Calu3 (cell line): Measurements from ENCODE around the gene WNT8A. TPM values are rescaled to one million over a fixed set of nuclear protein-coding genes. Genes with fewer than 3 reads are reported as not detected.

Experiments used
- BruUV-seq: library from RNA; stranded (reverse); fragments of 400-500 nt; replicated peaks from 2 replicates; lab custom pipeline; 2021; lab: Mats Ljungman, UMichigan
- CTCF ChIA-PET: fragments of 300-600 bp; sonication (Branson Sonifier 250); formaldehyde crosslinking; loops from one replicate; lab custom pipeline; 2022; ENCODE audit warnings: antibody characterized with exemption; lab: Charles Lee
- DNase-seq: peaks from one replicate; pipeline ENCODE4 v3.0.0; 2022
- H3K27ac Mint-ChIP-seq: one replicate; pipeline ENCODE4 v1.8.0; 2022; ENCODE audit warnings: mixed read lengths; ENCODE audit not compliant: unreplicated experiment
- H3K27me3 Mint-ChIP-seq: one replicate; pipeline ENCODE4 v1.8.0; 2022; ENCODE audit warnings: mixed read lengths; ENCODE audit not compliant: unreplicated experiment
- H3K36me3 Mint-ChIP-seq: one replicate; pipeline ENCODE4 v1.8.0; 2022; ENCODE audit warnings: mild to moderate bottlenecking, moderate library complexity, mixed read lengths; ENCODE audit not compliant: insufficient read depth, unreplicated experiment
- H3K4me1 Mint-ChIP-seq: one replicate; pipeline ENCODE4 v1.8.0; 2022; ENCODE audit warnings: mild to moderate bottlenecking, low read depth, mixed read lengths; ENCODE audit not compliant: unreplicated experiment
- H3K4me3 Mint-ChIP-seq: one replicate; pipeline ENCODE4 v1.8.0; 2022; ENCODE audit warnings: mild to moderate bottlenecking, low read depth, moderate library complexity, mixed read lengths; ENCODE audit not compliant: unreplicated experiment
- H3K9me3 Mint-ChIP-seq: one replicate; pipeline ENCODE4 v1.8.0; 2022; ENCODE audit warnings: low read depth, mixed read lengths; ENCODE audit not compliant: unreplicated experiment
- intact Hi-C: fragments of 100-400 bp; cut with micrococcal nuclease; formaldehyde crosslinking; loops from one replicate; pipeline ENCODE4 v1.10.0; 2022; ENCODE audit not compliant: unreplicated experiment
- total RNA-seq: library from RNA; stranded (reverse); gene quantifications from 2 replicates; pipeline ENCODE4 v1.2.3, GENCODE V29; 2022
- TF ChIP-seq, protein P1 (sequence below): fragments of 200-600 bp; IDR thresholded peaks from one replicate; pipeline ENCODE4 v1.8.0; 2022; ENCODE audit warnings: antibody characterized with exemption; ENCODE audit not compliant: unreplicated experiment

The WNT8A gene
- total RNA-seq, 1 experiment from 2014 or later, result not detected

DNA sequence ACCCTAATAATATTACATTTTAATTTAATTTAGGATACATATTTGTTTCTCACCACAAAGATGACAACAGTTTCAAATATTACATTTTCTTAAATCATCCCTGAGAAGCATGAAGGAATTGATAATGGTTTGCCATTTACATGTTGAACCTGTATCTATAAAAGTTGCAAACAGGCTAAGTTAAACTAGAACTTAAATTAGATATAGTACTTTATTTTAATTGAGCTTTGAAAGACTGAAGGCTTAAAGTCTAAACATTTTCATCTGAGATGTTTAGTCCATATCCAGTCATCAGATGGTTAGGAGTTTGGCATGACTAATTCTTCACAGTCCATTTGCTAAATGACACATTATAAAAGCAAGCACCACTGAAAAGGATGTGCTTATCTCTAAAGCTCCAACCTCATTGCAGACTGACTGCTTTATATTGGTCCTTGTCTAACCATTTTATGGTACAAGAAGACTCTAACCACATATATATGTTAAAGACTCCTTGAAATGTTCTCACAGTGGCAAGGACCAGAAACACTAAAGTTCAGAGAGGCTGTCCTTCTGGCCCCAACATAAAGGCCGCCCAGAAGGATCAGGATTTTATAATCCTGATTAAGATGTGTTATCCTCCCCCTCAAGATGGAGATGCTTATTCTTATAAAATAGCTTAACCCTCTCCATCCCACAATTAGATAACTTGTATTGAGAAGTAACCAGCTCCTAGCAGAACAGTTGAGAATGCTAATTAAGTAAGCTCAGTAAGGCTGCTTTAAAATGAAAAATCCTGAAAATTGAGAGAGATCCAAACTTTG is 25.8 kb downstream of the WNT8A start:
- Mint-ChIP-seq H3K4me1 (no peaks in the 10 kb centered on the region), H3K27ac (no peak overlapping the region), H3K9me3 (no peaks in the 10 kb centered on the region), H3K36me3 (no peaks in the 10 kb centered on the region), H3K27me3 (peaks cover 34% of the 10 kb centered on the region), H3K4me3 (no peak overlapping the region)
- BruUV-seq, result no TSS peak
- intact Hi-C loops, result no loop called here
- CTCF ChIA-PET, result no interaction called here
- TF ChIP-seq, protein P1, sequence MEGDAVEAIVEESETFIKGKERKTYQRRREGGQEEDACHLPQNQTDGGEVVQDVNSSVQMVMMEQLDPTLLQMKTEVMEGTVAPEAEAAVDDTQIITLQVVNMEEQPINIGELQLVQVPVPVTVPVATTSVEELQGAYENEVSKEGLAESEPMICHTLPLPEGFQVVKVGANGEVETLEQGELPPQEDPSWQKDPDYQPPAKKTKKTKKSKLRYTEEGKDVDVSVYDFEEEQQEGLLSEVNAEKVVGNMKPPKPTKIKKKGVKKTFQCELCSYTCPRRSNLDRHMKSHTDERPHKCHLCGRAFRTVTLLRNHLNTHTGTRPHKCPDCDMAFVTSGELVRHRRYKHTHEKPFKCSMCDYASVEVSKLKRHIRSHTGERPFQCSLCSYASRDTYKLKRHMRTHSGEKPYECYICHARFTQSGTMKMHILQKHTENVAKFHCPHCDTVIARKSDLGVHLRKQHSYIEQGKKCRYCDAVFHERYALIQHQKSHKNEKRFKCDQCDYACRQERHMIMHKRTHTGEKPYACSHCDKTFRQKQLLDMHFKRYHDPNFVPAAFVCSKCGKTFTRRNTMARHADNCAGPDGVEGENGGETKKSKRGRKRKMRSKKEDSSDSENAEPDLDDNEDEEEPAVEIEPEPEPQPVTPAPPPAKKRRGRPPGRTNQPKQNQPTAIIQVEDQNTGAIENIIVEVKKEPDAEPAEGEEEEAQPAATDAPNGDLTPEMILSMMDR, result no peak
- DNase-seq, result no peak

DNA sequence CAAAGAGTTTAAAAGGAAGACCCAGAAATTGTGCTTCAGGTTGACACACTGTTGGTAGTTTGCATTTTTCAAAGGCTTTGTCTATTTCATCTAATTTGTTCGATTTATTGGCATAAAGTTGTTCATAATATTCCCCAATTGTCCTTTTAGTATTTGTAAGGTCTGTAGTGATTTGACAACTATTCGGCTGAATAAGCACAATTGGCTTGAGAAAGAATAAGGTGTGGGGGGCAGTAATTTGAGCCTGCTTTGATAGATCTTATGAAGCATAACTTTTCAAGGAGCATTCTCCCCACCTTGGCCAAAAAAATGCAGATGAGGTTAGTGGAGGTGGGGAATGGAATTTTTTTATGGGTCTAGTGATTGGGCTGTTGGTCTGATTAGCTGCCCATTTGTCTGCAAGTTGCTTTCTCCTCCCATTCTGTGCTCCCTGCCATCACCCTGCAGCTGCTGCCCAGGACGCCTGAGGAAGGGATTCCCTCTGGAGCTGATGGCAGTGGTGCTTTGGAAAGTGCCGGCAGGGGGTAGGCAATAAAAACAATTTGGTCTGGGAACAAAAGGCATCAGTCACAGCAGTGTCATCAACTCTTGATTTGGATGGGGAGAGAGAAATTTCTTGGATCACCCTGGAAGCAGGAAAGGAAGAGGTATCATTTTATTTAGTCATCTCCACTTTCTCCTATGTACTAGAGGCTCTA is 26.6 kb downstream of the WNT8A start:
- Mint-ChIP-seq H3K27me3 (peaks cover 34% of the 10 kb centered on the region), H3K27ac (no peak overlapping the region), H3K9me3 (no peaks in the 10 kb centered on the region), H3K4me3 (no peak overlapping the region), H3K4me1 (no peaks in the 10 kb centered on the region), H3K36me3 (no peaks in the 10 kb centered on the region)
- no TSS peak for BruUV-seq
- DNase-seq, result no peak
- intact Hi-C loops, result no loop called here
- TF ChIP-seq, protein P1, result no peak
- CTCF ChIA-PET, result interaction anchor here (0.7 kb wide), 1 partner anchor 465 kb away, joined by 3 read pairs; no protein-coding TSS in a partner anchor

DNA sequence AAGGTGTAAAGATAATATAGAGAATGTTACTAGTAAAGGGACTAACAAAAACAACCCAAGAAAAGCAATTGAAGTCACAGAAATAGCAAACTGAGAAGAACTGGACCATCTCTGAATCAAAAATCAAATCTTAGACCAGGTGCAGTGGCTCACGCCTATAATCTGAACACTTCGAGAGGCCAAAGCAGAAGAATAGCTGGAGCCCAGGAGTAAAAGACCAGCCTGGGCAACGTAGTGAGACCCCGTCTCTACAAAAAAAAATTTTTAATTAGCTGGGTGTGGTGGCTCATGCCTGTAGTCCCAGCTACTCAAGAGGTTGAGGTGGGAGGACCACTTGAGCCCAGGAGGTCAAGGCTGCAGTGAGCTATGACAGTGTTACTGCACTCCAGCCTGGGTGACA is 27.3 kb downstream of the WNT8A start:
- H3K27me3 Mint-ChIP-seq, result peaks cover 34% of the 10 kb centered on the region
- intact Hi-C loops, result no loop called here
- no peak overlapping the region for H3K27ac Mint-ChIP-seq
- no TSS peak for BruUV-seq
- no peaks in the 10 kb centered on the region for H3K4me1 Mint-ChIP-seq
- CTCF ChIA-PET, result no interaction called here
- H3K36me3 Mint-ChIP-seq, result no peaks in the 10 kb centered on the region
- no peak overlapping the region for H3K4me3 Mint-ChIP-seq
- TF ChIP-seq, protein P1, result no peak
- no peak for DNase-seq
- no peaks in the 10 kb centered on the region for H3K9me3 Mint-ChIP-seq

DNA sequence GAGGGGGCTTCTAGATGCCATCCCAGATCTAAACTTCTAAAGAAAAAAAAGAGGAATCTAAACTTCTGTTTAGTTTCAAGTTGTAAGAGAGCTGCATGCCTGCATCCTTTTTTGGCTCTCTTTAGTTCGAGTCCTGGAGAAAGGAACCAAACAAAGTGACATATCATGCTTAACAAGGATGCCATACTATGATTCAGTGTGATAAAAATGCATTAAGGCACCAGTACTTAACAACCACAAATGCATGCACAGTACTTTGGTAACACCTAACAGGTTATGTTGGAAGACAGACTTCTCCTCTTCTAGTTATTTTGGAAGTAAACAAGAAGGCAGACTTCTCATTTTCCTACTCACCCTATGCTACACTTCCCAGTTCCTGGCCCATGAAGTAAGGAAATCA is 28.1 kb downstream of the WNT8A start:
- H3K27me3 Mint-ChIP-seq, result peaks cover 34% of the 10 kb centered on the region
- intact Hi-C loops, result no loop called here
- TF ChIP-seq, protein P1, result no peak
- no peak overlapping the region for H3K27ac Mint-ChIP-seq
- no peaks in the 10 kb centered on the region for H3K9me3 Mint-ChIP-seq
- no TSS peak for BruUV-seq
- no peaks in the 10 kb centered on the region for H3K36me3 Mint-ChIP-seq
- H3K4me1 Mint-ChIP-seq, result no peaks in the 10 kb centered on the region
- CTCF ChIA-PET, result no interaction called here
- no peak for DNase-seq
- no peak overlapping the region for H3K4me3 Mint-ChIP-seq
